HEK293 (cell line): Measurements from ENCODE around the gene FHIT.

Experiments
- CTCF ChIP-seq: fragments of 450-650 bp; formaldehyde crosslinking; IDR thresholded peaks from 2 replicates; pipeline ENCODE4 v1.5.1; 2016; ENCODE audit warnings: missing biosample characterization, missing genetic modification characterization
- GLI4 ChIP-seq: fragments of 450-650 bp; formaldehyde crosslinking; IDR thresholded peaks from 2 replicates; pipeline ENCODE4 v1.5.1; 2016; ENCODE audit warnings: missing biosample characterization, missing genetic modification characterization
- KLF7 ChIP-seq: fragments of 450-650 bp; formaldehyde crosslinking; IDR thresholded peaks from 2 replicates; pipeline ENCODE4 v1.5.1; 2016; ENCODE audit warnings: missing biosample characterization, missing genetic modification characterization, borderline replicate concordance
- RBAK ChIP-seq: fragments of 450-650 bp; formaldehyde crosslinking; IDR thresholded peaks from 2 replicates; pipeline ENCODE4 v1.5.1; 2016; ENCODE audit warnings: missing biosample characterization, missing genetic modification characterization
- REST ChIP-seq: fragments of 450-650 bp; formaldehyde crosslinking; IDR thresholded peaks from 2 replicates; pipeline ENCODE4 v1.5.1; 2016; ENCODE audit warnings: missing biosample characterization, missing genetic modification characterization
- SETDB1 ChIP-seq: IDR thresholded peaks from one replicate; pipeline ENCODE4 v1.6.1; 2017; ENCODE audit warnings: mild to moderate bottlenecking, low read length, moderate library complexity, mixed read lengths; ENCODE audit not compliant: insufficient read length
- ZBTB10 ChIP-seq: fragments of 450-650 bp; formaldehyde crosslinking; IDR thresholded peaks from 2 replicates; pipeline ENCODE4 v1.5.1; 2016; ENCODE audit warnings: missing biosample characterization, missing genetic modification characterization
- ZBTB11 ChIP-seq: fragments of 450-650 bp; formaldehyde crosslinking; conservative IDR thresholded peaks from 2 replicates; pipeline ENCODE4 v1.5.1; 2016; ENCODE audit warnings: low read depth, missing biosample characterization, missing genetic modification characterization
- ZBTB21 ChIP-seq: fragments of 450-650 bp; formaldehyde crosslinking; IDR thresholded peaks from 2 replicates; pipeline ENCODE4 v1.5.1; 2017; ENCODE audit warnings: missing biosample characterization, missing genetic modification characterization
- ZNF174 ChIP-seq: fragments of 450-650 bp; formaldehyde crosslinking; IDR thresholded peaks from 2 replicates; pipeline ENCODE4 v1.5.0; 2017; ENCODE audit warnings: missing biosample characterization, mild to moderate bottlenecking, missing genetic modification characterization
- ZNF239 ChIP-seq: fragments of 450-650 bp; formaldehyde crosslinking; IDR thresholded peaks from 2 replicates; pipeline ENCODE4 v1.5.1; 2016; ENCODE audit warnings: missing biosample characterization, missing genetic modification characterization
- ZNF571 ChIP-seq: fragments of 450-650 bp; formaldehyde crosslinking; IDR thresholded peaks from 2 replicates; pipeline ENCODE4 v1.5.0; 2017; ENCODE audit warnings: missing biosample characterization, missing genetic modification characterization
- ZNF580 ChIP-seq: fragments of 450-650 bp; formaldehyde crosslinking; IDR thresholded peaks from 2 replicates; pipeline ENCODE4 v1.5.1; 2016; ENCODE audit warnings: missing biosample characterization, missing genetic modification characterization

GRCh38 chr3:60090548-60090947 is 1160.7 kb downstream of the FHIT start:
- TF ChIP-seq ZBTB21 (tag by site-specific recombination), result no peak
- TF ChIP-seq CTCF (tag by site-specific recombination), result no peak
- TF ChIP-seq GLI4, result no peak
- no peak for TF ChIP-seq KLF7 (tag by site-specific recombination)
- TF ChIP-seq ZBTB11, result no peak
- TF ChIP-seq RBAK, result no peak
- no peak for TF ChIP-seq ZNF580
- no peak for TF ChIP-seq ZBTB10 (tag by site-specific recombination)
- no peak for TF ChIP-seq ZNF174 (tag by site-specific recombination)
- no peak for TF ChIP-seq SETDB1
- TF ChIP-seq REST (tag by site-specific recombination), result no peak
- TF ChIP-seq ZNF239, result no peak
- TF ChIP-seq ZNF571 (tag by site-specific recombination), result no peak
